GM23338 (cell line): ENCODE results near the gene ZNF695. TPM values are rescaled to one million over a fixed set of nuclear protein-coding genes. Genes with fewer than 3 reads are reported as not detected.

Experiments used
- ATAC-seq: fragments of 200-7000 bp; cut with Tn5 transposase; 3 replicates; pipeline ENCODE4 v1.9.1; 2020
- DNase-seq: peaks from one replicate; pipeline ENCODE4 v3.0.0-alpha.2; 2015; ENCODE audit warnings: low spot score
- H2AFZ ChIP-seq: fragments of 200-600 bp; sonication (generic); 2 replicates; pipeline ENCODE4 v1.8.0; 2016; ENCODE audit warnings: antibody characterized with exemption, mild to moderate bottlenecking, moderate library complexity
- H3F3A ChIP-seq: fragments of 200-600 bp; sonication (generic); replicated peaks from 2 replicates; pipeline ENCODE4 v1.8.0; 2017; ENCODE audit warnings: antibody characterized with exemption, mixed run types, low read depth
- H3K27ac ChIP-seq: fragments of 200-600 bp; sonication (generic); 2 replicates; pipeline ENCODE4 v1.6.1; 2016; ENCODE audit warnings: low read depth
- H3K27me3 ChIP-seq: fragments of 200-600 bp; sonication (generic); 2 replicates; pipeline ENCODE4 v1.8.0; 2016; ENCODE audit warnings: mild to moderate bottlenecking, mixed run types, moderate library complexity; ENCODE audit not compliant: insufficient read depth
- H3K36me3 ChIP-seq: fragments of 200-600 bp; sonication (generic); 2 replicates; pipeline ENCODE4 v1.8.0; 2016; ENCODE audit warnings: mild to moderate bottlenecking; ENCODE audit not compliant: insufficient read depth
- H3K4me1 ChIP-seq: fragments of 200-600 bp; sonication (generic); 2 replicates; pipeline ENCODE4 v1.8.0; 2016; ENCODE audit warnings: mild to moderate bottlenecking, moderate library complexity; ENCODE audit not compliant: insufficient read depth
- H3K4me2 ChIP-seq: fragments of 200-600 bp; sonication (generic); 2 replicates; pipeline ENCODE4 v1.7.1; 2017; ENCODE audit warnings: mixed run types
- H3K4me3 ChIP-seq: fragments of 200-600 bp; sonication (generic); 2 replicates; pipeline ENCODE4 v1.6.1; 2016; ENCODE audit warnings: mixed run types
- H3K79me2 ChIP-seq: fragments of 200-600 bp; sonication (generic); replicated peaks from 2 replicates; pipeline ENCODE4 v1.8.0; 2017; ENCODE audit warnings: mild to moderate bottlenecking; ENCODE audit not compliant: insufficient read depth
- H3K9me2 ChIP-seq: fragments of 200-600 bp; sonication (generic); 2 replicates; pipeline ENCODE4 v1.8.0; 2017; ENCODE audit not compliant: insufficient read depth
- H4K20me1 ChIP-seq: fragments of 200-600 bp; sonication (generic); replicated peaks from 2 replicates; pipeline ENCODE4 v1.8.0; 2017; ENCODE audit warnings: mild to moderate bottlenecking; ENCODE audit not compliant: insufficient read depth
- H3K27ac Mint-ChIP-seq: 2 replicates; pipeline ENCODE4 v1.8.0; 2020; ENCODE audit warnings: inconsistent platforms, mild to moderate bottlenecking, moderate library complexity, mixed read lengths
- H3K27me3 Mint-ChIP-seq: 3 replicates; pipeline ENCODE4 v1.8.0; 2022; ENCODE audit warnings: low read depth, mild to moderate bottlenecking, moderate library complexity, mixed read lengths, inconsistent platforms; ENCODE audit not compliant: insufficient read depth, poor library complexity
- H3K36me3 Mint-ChIP-seq: 3 replicates; pipeline ENCODE4 v1.8.0; 2021; ENCODE audit warnings: low read depth, mild to moderate bottlenecking, inconsistent platforms, moderate library complexity, mixed read lengths
- H3K4me1 Mint-ChIP-seq: 3 replicates; pipeline ENCODE4 v1.8.0; 2020; ENCODE audit warnings: mild to moderate bottlenecking, inconsistent platforms, mixed read lengths
- H3K4me3 Mint-ChIP-seq: 3 replicates; pipeline ENCODE4 v1.8.0; 2021; ENCODE audit warnings: moderate library complexity, mild to moderate bottlenecking, inconsistent platforms, mixed read lengths
- H3K9me3 Mint-ChIP-seq: 3 replicates; pipeline ENCODE4 v1.8.0; 2020; ENCODE audit warnings: moderate library complexity, mild to moderate bottlenecking, inconsistent platforms, mixed read lengths
- JUNB ChIP-seq: IDR thresholded peaks from one replicate; pipeline ENCODE4 v1.6.1; 2016; ENCODE audit warnings: antibody characterized with exemption; ENCODE audit not compliant: unreplicated experiment
- NANOG ChIP-seq: IDR thresholded peaks from 2 replicates; pipeline ENCODE4 v1.6.1; 2016; ENCODE audit warnings: antibody characterized with exemption, borderline replicate concordance
- POLR2AphosphoS5 ChIP-seq: IDR thresholded peaks from 2 replicates; pipeline ENCODE4 v1.6.1; 2016; ENCODE audit warnings: antibody characterized with exemption, low read depth
- ZNF114 ChIP-seq: fragments of 250-450 bp; sonication (Bioruptor Pico); IDR thresholded peaks from 2 replicates; pipeline ENCODE4 v1.5.0; 2020; ENCODE audit warnings: mild to moderate bottlenecking, moderate library complexity
- ZNF331 ChIP-seq: fragments of 250-450 bp; sonication (Bioruptor Pico); IDR thresholded peaks from 2 replicates; pipeline ENCODE4 v1.5.0; 2020; ENCODE audit warnings: low read depth, mild to moderate bottlenecking, moderate library complexity
- ZNF462 ChIP-seq: fragments of 250-450 bp; sonication (Bioruptor Pico); IDR thresholded peaks from 2 replicates; pipeline ENCODE4 v1.5.0; 2020; ENCODE audit warnings: mild to moderate bottlenecking, moderate library complexity
- polyA plus RNA-seq: library from polyadenylated mRNA; unstranded; fragments of >200 nt; fragmentation: Nextera tagmentation; extraction: Ambion mirVana; gene quantifications from 2 replicates; pipeline ENCODE4 v1.2.1, GENCODE V29; 2016
- total RNA-seq: library from RNA; depleted of rRNA; stranded (reverse); fragments of >200 nt; shearing (Covaris generic); gene quantifications from 2 replicates; pipeline ENCODE4 v1.2.3, GENCODE V29; 2014
- TF ChIP-seq, protein P1 (sequence below), 2 experiments: fragments of 200-600 bp in 1 of 2; sonication (generic) in 1 of 2; conservative IDR thresholded peaks; 2 replicates each; pipeline versions ENCODE4 v1.5.1 to v1.6.1; 2016 to 2017; ENCODE audit warnings: antibody characterized with exemption in 2 of 2, low read depth in 2 of 2, mild to moderate bottlenecking in 2 of 2, moderate library complexity in 1 of 2

ZNF695 gene
- total and polyA plus RNA-seq, 2 experiments from 2014 or later: 26.5 to 34.2 TPM

GRCh38 chr1:247047702-247048101, 39.8 kb upstream of the ZNF695 start:
- TF ChIP-seq ZNF331: no peak
- TF ChIP-seq, protein P1, sequence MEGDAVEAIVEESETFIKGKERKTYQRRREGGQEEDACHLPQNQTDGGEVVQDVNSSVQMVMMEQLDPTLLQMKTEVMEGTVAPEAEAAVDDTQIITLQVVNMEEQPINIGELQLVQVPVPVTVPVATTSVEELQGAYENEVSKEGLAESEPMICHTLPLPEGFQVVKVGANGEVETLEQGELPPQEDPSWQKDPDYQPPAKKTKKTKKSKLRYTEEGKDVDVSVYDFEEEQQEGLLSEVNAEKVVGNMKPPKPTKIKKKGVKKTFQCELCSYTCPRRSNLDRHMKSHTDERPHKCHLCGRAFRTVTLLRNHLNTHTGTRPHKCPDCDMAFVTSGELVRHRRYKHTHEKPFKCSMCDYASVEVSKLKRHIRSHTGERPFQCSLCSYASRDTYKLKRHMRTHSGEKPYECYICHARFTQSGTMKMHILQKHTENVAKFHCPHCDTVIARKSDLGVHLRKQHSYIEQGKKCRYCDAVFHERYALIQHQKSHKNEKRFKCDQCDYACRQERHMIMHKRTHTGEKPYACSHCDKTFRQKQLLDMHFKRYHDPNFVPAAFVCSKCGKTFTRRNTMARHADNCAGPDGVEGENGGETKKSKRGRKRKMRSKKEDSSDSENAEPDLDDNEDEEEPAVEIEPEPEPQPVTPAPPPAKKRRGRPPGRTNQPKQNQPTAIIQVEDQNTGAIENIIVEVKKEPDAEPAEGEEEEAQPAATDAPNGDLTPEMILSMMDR (conservative IDR thresholded peaks at IDR 0.05; ENCODE audit: low read depth in 2 of 2): no peak
- no peak for TF ChIP-seq JUNB
- no peak for TF ChIP-seq ZNF462 (CRISPR knock-in tag)
- no peak for TF ChIP-seq ZNF114 (CRISPR knock-in tag)
- no peak for TF ChIP-seq NANOG
- no peak for TF ChIP-seq POLR2AphosphoS5
- peaks cover 4% of the 10 kb centered on the region; the same call in 1 of the 2 replicates for H3K9me2 ChIP-seq
- no peaks in the 10 kb centered on the region for H3K27me3 ChIP-seq
- no peaks in the 10 kb centered on the region for H3K4me1 ChIP-seq
- no peaks in the 10 kb centered on the region for H3F3A ChIP-seq
- H3K9me3 Mint-ChIP-seq: peaks cover 100% of the 10 kb centered on the region
- no peak overlapping the region for H3K27ac ChIP-seq
- H3K27me3 Mint-ChIP-seq: peaks cover 9% of the 10 kb centered on the region
- no peak overlapping the region for H3K27ac Mint-ChIP-seq
- H3K36me3 Mint-ChIP-seq: peaks cover 97% of the 10 kb centered on the region
- no peak overlapping the region for H3K4me2 ChIP-seq
- ATAC-seq (no peak), DNase-seq (peak; percentile 17)
- H4K20me1 ChIP-seq: no peaks in the 10 kb centered on the region
- H3K36me3 ChIP-seq: peaks cover 22% of the 10 kb centered on the region
- H2AFZ ChIP-seq: no peak overlapping the region
- no peak overlapping the region for H3K4me3 ChIP-seq
- no peak overlapping the region for H3K4me3 Mint-ChIP-seq
- H3K4me1 Mint-ChIP-seq: no peaks in the 10 kb centered on the region
- peaks cover 61% of the 10 kb centered on the region for H3K79me2 ChIP-seq
